GM23338 (cell line): ENCODE results near the gene PCDH1. TPM values are rescaled to one million over a fixed set of nuclear protein-coding genes. Genes with fewer than 3 reads are reported as not detected.

Experiments used
- ATAC-seq: fragments of 200-7000 bp; cut with Tn5 transposase; 3 replicates; pipeline ENCODE4 v1.9.1; 2020
- DNase-seq: peaks from one replicate; pipeline ENCODE4 v3.0.0-alpha.2; 2015; ENCODE audit warnings: low spot score
- H2AFZ ChIP-seq: fragments of 200-600 bp; sonication (generic); 2 replicates; pipeline ENCODE4 v1.8.0; 2016; ENCODE audit warnings: antibody characterized with exemption, mild to moderate bottlenecking, moderate library complexity
- H3F3A ChIP-seq: fragments of 200-600 bp; sonication (generic); replicated peaks from 2 replicates; pipeline ENCODE4 v1.8.0; 2017; ENCODE audit warnings: antibody characterized with exemption, mixed run types, low read depth
- H3K27ac ChIP-seq: fragments of 200-600 bp; sonication (generic); 2 replicates; pipeline ENCODE4 v1.6.1; 2016; ENCODE audit warnings: low read depth
- H3K27me3 ChIP-seq: fragments of 200-600 bp; sonication (generic); 2 replicates; pipeline ENCODE4 v1.8.0; 2016; ENCODE audit warnings: mild to moderate bottlenecking, mixed run types, moderate library complexity; ENCODE audit not compliant: insufficient read depth
- H3K36me3 ChIP-seq: fragments of 200-600 bp; sonication (generic); 2 replicates; pipeline ENCODE4 v1.8.0; 2016; ENCODE audit warnings: mild to moderate bottlenecking; ENCODE audit not compliant: insufficient read depth
- H3K4me1 ChIP-seq: fragments of 200-600 bp; sonication (generic); 2 replicates; pipeline ENCODE4 v1.8.0; 2016; ENCODE audit warnings: mild to moderate bottlenecking, moderate library complexity; ENCODE audit not compliant: insufficient read depth
- H3K4me2 ChIP-seq: fragments of 200-600 bp; sonication (generic); 2 replicates; pipeline ENCODE4 v1.7.1; 2017; ENCODE audit warnings: mixed run types
- H3K4me3 ChIP-seq: fragments of 200-600 bp; sonication (generic); 2 replicates; pipeline ENCODE4 v1.6.1; 2016; ENCODE audit warnings: mixed run types
- H3K79me2 ChIP-seq: fragments of 200-600 bp; sonication (generic); replicated peaks from 2 replicates; pipeline ENCODE4 v1.8.0; 2017; ENCODE audit warnings: mild to moderate bottlenecking; ENCODE audit not compliant: insufficient read depth
- H3K9me2 ChIP-seq: fragments of 200-600 bp; sonication (generic); 2 replicates; pipeline ENCODE4 v1.8.0; 2017; ENCODE audit not compliant: insufficient read depth
- H4K20me1 ChIP-seq: fragments of 200-600 bp; sonication (generic); replicated peaks from 2 replicates; pipeline ENCODE4 v1.8.0; 2017; ENCODE audit warnings: mild to moderate bottlenecking; ENCODE audit not compliant: insufficient read depth
- H3K27ac Mint-ChIP-seq: 2 replicates; pipeline ENCODE4 v1.8.0; 2020; ENCODE audit warnings: inconsistent platforms, mild to moderate bottlenecking, moderate library complexity, mixed read lengths
- H3K27me3 Mint-ChIP-seq: 3 replicates; pipeline ENCODE4 v1.8.0; 2022; ENCODE audit warnings: low read depth, mild to moderate bottlenecking, moderate library complexity, mixed read lengths, inconsistent platforms; ENCODE audit not compliant: insufficient read depth, poor library complexity
- H3K36me3 Mint-ChIP-seq: 3 replicates; pipeline ENCODE4 v1.8.0; 2021; ENCODE audit warnings: low read depth, mild to moderate bottlenecking, inconsistent platforms, moderate library complexity, mixed read lengths
- H3K4me1 Mint-ChIP-seq: 3 replicates; pipeline ENCODE4 v1.8.0; 2020; ENCODE audit warnings: mild to moderate bottlenecking, inconsistent platforms, mixed read lengths
- H3K4me3 Mint-ChIP-seq: 3 replicates; pipeline ENCODE4 v1.8.0; 2021; ENCODE audit warnings: moderate library complexity, mild to moderate bottlenecking, inconsistent platforms, mixed read lengths
- H3K9me3 Mint-ChIP-seq: 3 replicates; pipeline ENCODE4 v1.8.0; 2020; ENCODE audit warnings: moderate library complexity, mild to moderate bottlenecking, inconsistent platforms, mixed read lengths
- CTCF ChIP-seq, 2 experiments: fragments of 200-600 bp in 1 of 2; sonication (generic) in 1 of 2; conservative IDR thresholded peaks; 2 replicates each; pipeline versions ENCODE4 v1.5.1 to v1.6.1; 2016 to 2017; ENCODE audit warnings: antibody characterized with exemption in 2 of 2, low read depth in 2 of 2, mild to moderate bottlenecking in 2 of 2, moderate library complexity in 1 of 2
- EZH2 ChIP-seq: fragments of 200-600 bp; sonication (generic); IDR thresholded peaks from one replicate; pipeline ENCODE4 v1.8.0; 2017; ENCODE audit warnings: antibody characterized with exemption, mild to moderate bottlenecking, low read depth; ENCODE audit not compliant: unreplicated experiment
- EZH2phosphoT487 ChIP-seq: fragments of 200-600 bp; sonication (generic); IDR thresholded peaks from one replicate; pipeline ENCODE4 v1.8.1; 2018; ENCODE audit warnings: antibody characterized with exemption; ENCODE audit not compliant: unreplicated experiment
- JUNB ChIP-seq: IDR thresholded peaks from one replicate; pipeline ENCODE4 v1.6.1; 2016; ENCODE audit warnings: antibody characterized with exemption; ENCODE audit not compliant: unreplicated experiment
- NANOG ChIP-seq: IDR thresholded peaks from 2 replicates; pipeline ENCODE4 v1.6.1; 2016; ENCODE audit warnings: antibody characterized with exemption, borderline replicate concordance
- STAT1 ChIP-seq: IDR thresholded peaks from one replicate; pipeline ENCODE4 v1.6.1; 2016; ENCODE audit warnings: antibody characterized with exemption; ENCODE audit not compliant: unreplicated experiment
- ZNF114 ChIP-seq: fragments of 250-450 bp; sonication (Bioruptor Pico); IDR thresholded peaks from 2 replicates; pipeline ENCODE4 v1.5.0; 2020; ENCODE audit warnings: mild to moderate bottlenecking, moderate library complexity
- ZNF331 ChIP-seq: fragments of 250-450 bp; sonication (Bioruptor Pico); IDR thresholded peaks from 2 replicates; pipeline ENCODE4 v1.5.0; 2020; ENCODE audit warnings: low read depth, mild to moderate bottlenecking, moderate library complexity
- polyA plus RNA-seq: library from polyadenylated mRNA; unstranded; fragments of >200 nt; fragmentation: Nextera tagmentation; extraction: Ambion mirVana; gene quantifications from 2 replicates; pipeline ENCODE4 v1.2.1, GENCODE V29; 2016
- total RNA-seq: library from RNA; depleted of rRNA; stranded (reverse); fragments of >200 nt; shearing (Covaris generic); gene quantifications from 2 replicates; pipeline ENCODE4 v1.2.3, GENCODE V29; 2014
- TF ChIP-seq, protein P1 (sequence below): IDR thresholded peaks from 2 replicates; pipeline ENCODE4 v1.6.1; 2016; ENCODE audit warnings: antibody characterized with exemption
- TF ChIP-seq, protein P2 (sequence below): fragments of 250-450 bp; sonication (Bioruptor Pico); IDR thresholded peaks from 2 replicates; pipeline ENCODE4 v1.5.0; 2020; ENCODE audit warnings: mild to moderate bottlenecking, moderate library complexity

Gene PCDH1
- total and polyA plus RNA-seq, 2 experiments from 2014 or later: 26.2 to 183 TPM

- TF ChIP-seq, protein P1, sequence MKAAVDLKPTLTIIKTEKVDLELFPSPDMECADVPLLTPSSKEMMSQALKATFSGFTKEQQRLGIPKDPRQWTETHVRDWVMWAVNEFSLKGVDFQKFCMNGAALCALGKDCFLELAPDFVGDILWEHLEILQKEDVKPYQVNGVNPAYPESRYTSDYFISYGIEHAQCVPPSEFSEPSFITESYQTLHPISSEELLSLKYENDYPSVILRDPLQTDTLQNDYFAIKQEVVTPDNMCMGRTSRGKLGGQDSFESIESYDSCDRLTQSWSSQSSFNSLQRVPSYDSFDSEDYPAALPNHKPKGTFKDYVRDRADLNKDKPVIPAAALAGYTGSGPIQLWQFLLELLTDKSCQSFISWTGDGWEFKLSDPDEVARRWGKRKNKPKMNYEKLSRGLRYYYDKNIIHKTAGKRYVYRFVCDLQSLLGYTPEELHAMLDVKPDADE: no peak; the same call in 1 of the 2 replicates
- TF ChIP-seq JUNB (no peak), CTCF (conservative IDR thresholded peaks at IDR 0.05; ENCODE audit: low read depth in 2 of 2) (no peak), ZNF114 (CRISPR knock-in tag) (no peak), EZH2 (no peak), EZH2phosphoT487 (no peak)
Measured at GRCh38 chr5:141812512-141812911, 65.7 kb downstream of the PCDH1 start (continued).

- H3K4me1 Mint-ChIP-seq: peaks cover 82% of the 10 kb centered on the region
Measured at GRCh38 chr5:141811287-141812155, 66.7 kb downstream of the PCDH1 start.

More at GRCh38 chr5:141811287-141812155, 66.7 kb downstream of the PCDH1 start:
- TF ChIP-seq EZH2 (no peak), CTCF (conservative IDR thresholded peaks at IDR 0.05; ENCODE audit: low read depth in 2 of 2) (peak; percentile 79 to 95), STAT1 (no peak), EZH2phosphoT487 (no peak), NANOG (no peak), ZNF331 (no peak), ZNF114 (CRISPR knock-in tag) (no peak)
- TF ChIP-seq, protein P2, sequence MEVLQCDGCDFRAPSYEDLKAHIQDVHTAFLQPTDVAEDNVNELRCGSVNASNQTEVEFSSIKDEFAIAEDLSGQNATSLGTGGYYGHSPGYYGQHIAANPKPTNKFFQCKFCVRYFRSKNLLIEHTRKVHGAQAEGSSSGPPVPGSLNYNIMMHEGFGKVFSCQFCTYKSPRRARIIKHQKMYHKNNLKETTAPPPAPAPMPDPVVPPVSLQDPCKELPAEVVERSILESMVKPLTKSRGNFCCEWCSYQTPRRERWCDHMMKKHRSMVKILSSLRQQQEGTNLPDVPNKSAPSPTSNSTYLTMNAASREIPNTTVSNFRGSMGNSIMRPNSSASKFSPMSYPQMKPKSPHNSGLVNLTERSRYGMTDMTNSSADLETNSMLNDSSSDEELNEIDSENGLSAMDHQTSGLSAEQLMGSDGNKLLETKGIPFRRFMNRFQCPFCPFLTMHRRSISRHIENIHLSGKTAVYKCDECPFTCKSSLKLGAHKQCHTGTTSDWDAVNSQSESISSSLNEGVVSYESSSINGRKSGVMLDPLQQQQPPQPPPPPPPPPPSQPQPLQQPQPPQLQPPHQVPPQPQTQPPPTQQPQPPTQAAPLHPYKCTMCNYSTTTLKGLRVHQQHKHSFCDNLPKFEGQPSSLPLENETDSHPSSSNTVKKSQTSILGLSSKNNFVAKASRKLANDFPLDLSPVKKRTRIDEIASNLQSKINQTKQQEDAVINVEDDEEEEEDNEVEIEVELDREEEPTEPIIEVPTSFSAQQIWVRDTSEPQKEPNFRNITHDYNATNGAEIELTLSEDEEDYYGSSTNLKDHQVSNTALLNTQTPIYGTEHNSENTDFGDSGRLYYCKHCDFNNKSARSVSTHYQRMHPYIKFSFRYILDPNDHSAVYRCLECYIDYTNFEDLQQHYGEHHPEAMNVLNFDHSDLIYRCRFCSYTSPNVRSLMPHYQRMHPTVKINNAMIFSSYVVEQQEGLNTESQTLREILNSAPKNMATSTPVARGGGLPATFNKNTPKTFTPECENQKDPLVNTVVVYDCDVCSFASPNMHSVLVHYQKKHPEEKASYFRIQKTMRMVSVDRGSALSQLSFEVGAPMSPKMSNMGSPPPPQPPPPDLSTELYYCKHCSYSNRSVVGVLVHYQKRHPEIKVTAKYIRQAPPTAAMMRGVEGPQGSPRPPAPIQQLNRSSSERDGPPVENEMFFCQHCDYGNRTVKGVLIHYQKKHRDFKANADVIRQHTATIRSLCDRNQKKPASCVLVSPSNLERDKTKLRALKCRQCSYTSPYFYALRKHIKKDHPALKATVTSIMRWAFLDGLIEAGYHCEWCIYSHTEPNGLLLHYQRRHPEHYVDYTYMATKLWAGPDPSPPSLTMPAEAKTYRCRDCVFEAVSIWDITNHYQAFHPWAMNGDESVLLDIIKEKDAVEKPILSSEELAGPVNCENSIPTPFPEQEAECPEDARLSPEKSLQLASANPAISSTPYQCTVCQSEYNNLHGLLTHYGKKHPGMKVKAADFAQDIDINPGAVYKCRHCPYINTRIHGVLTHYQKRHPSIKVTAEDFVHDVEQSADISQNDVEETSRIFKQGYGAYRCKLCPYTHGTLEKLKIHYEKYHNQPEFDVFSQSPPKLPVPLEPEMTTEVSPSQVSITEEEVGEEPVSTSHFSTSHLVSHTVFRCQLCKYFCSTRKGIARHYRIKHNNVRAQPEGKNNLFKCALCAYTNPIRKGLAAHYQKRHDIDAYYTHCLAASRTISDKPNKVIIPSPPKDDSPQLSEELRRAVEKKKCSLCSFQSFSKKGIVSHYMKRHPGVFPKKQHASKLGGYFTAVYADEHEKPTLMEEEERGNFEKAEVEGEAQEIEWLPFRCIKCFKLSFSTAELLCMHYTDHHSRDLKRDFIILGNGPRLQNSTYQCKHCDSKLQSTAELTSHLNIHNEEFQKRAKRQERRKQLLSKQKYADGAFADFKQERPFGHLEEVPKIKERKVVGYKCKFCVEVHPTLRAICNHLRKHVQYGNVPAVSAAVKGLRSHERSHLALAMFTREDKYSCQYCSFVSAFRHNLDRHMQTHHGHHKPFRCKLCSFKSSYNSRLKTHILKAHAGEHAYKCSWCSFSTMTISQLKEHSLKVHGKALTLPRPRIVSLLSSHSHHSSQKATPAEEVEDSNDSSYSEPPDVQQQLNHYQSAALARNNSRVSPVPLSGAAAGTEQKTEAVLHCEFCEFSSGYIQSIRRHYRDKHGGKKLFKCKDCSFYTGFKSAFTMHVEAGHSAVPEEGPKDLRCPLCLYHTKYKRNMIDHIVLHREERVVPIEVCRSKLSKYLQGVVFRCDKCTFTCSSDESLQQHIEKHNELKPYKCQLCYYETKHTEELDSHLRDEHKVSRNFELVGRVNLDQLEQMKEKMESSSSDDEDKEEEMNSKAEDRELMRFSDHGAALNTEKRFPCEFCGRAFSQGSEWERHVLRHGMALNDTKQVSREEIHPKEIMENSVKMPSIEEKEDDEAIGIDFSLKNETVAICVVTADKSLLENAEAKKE (CRISPR knock-in tag): no peak
- no peaks in the 10 kb centered on the region for H3K9me2 ChIP-seq
- DNase-seq (peak; percentile 95), ATAC-seq (peak; percentile 65)
- peak overlapping the region; percentile 82 for H3K4me2 ChIP-seq
- no peaks in the 10 kb centered on the region for H3K9me3 Mint-ChIP-seq
- H3K4me3 Mint-ChIP-seq: peak overlapping the region; percentile 63
- no peaks in the 10 kb centered on the region for H3K36me3 ChIP-seq
- peaks cover 84% of the 10 kb centered on the region for H3K4me1 ChIP-seq
- peaks cover 31% of the 10 kb centered on the region for H3F3A ChIP-seq
- peak overlapping the region; percentile 53 for H3K4me3 ChIP-seq
- no peaks in the 10 kb centered on the region for H3K27me3 ChIP-seq
- no peaks in the 10 kb centered on the region for H3K79me2 ChIP-seq
- no peak overlapping the region for H3K27ac Mint-ChIP-seq
- H3K36me3 Mint-ChIP-seq: no peaks in the 10 kb centered on the region
- no peaks in the 10 kb centered on the region for H4K20me1 ChIP-seq
- no peak overlapping the region for H3K27ac ChIP-seq
- H2AFZ ChIP-seq: peak overlapping the region; percentile 34; the same call in 1 of the 2 replicates
- H3K27me3 Mint-ChIP-seq: peaks cover 32% of the 10 kb centered on the region
